ENCODE measurements around the gene NT5C3A.

NT5C3A gene

GRCh38 chr7:33062782-33063443 is 337 bp upstream of the NT5C3A start:
- peak overlapping the region; percentile 82 for H3K9ac ChIP-seq (ENCODE audit: low read length)
- H3K56ac ChIP-seq (ENCODE audit: low read length) = peak overlapping the region; percentile 89
- H2BK120ac ChIP-seq (ENCODE audit: low read depth, low read length) = no peak overlapping the region
- H3K27me3 ChIP-seq (ENCODE audit: insufficient read depth, low read length, poor library complexity) = no peaks in the 10 kb centered on the region
- H3K79me1 ChIP-seq (ENCODE audit: low read length) = peaks cover 8% of the 10 kb centered on the region
- no CpG with 5 or more reads among the region's 50 CpGs for WGBS (ENCODE audit: extremely low coverage, insufficient coverage, low lambda C conversion rate)
- peaks cover 22% of the 10 kb centered on the region for H3K79me2 ChIP-seq (ENCODE audit: control insufficient read depth, insufficient read depth, low read length)
- H3K4me3 ChIP-seq (ENCODE audit: low read length) = peak overlapping the region; percentile 64
- H4K5ac ChIP-seq (ENCODE audit: low read length) = no peak overlapping the region
- no peak overlapping the region for H3K23ac ChIP-seq (ENCODE audit: low read length)
- H2BK15ac ChIP-seq (replicated peaks; ENCODE audit: low read depth) = no peak overlapping the region
- H3K4me2 ChIP-seq (ENCODE audit: low read length) = peak overlapping the region; percentile 59
- no peak overlapping the region for H2BK5ac ChIP-seq (ENCODE audit: low read length)
- no peak overlapping the region for H2AK5ac ChIP-seq (ENCODE audit: low read length)
- peak; percentile 98 for DNase-seq
- peaks cover 3% of the 10 kb centered on the region for H3K4me1 ChIP-seq (ENCODE audit: control insufficient read depth, low read depth, low read length)
- no peaks in the 10 kb centered on the region for H3K36me3 ChIP-seq (ENCODE audit: control insufficient read depth, insufficient read depth, low read length)
- H3K4ac ChIP-seq (ENCODE audit: low read depth, low read length) = no peak overlapping the region
- H4K8ac ChIP-seq (ENCODE audit: low read depth, low read length) = no peak overlapping the region
- peak overlapping the region; percentile 63 for H3K18ac ChIP-seq (ENCODE audit: low read length)
- peak overlapping the region; percentile 85 for H3K27ac ChIP-seq (ENCODE audit: low read depth, low read length)

DNA sequence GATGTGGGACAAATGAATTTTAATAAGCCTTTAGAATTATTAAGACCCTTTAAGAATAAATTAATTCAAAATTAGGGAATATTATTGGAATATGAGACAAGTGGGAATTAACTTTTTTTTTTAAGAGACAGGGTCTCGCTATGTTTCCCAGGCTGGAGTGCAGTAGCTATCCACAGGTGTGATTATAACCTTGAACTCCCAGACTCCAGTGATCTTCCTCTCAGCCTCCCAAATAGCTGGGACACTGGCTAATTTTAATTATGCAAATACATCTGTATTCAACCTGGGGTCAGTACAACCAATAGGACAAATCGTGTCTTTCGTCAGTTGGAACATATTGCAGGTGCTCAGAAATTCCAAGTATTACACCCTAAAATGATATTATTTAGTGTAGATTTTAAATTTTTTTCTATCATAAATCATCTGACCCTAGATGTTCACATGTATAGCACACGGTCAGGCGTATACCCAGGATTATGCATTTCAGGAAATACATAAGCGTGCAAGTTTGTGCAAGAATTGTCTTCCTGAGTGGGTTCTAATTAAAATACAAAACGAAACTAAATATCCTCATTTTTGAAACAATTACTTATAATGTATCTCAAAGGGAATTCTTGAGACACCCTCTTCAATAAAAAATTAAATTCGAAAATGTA is 1.2 kb downstream of the NT5C3A start:
- H3K27me3 ChIP-seq (ENCODE audit: insufficient read depth, low read length, poor library complexity) = no peaks in the 10 kb centered on the region
- DNase-seq = no peak
- H4K5ac ChIP-seq (ENCODE audit: low read length) = no peak overlapping the region
- peak overlapping the region; percentile 42 for H3K4me2 ChIP-seq (ENCODE audit: low read length)
- WGBS (ENCODE audit: extremely low coverage, insufficient coverage, low lambda C conversion rate) = no CpG with 5 or more reads among the region's 8 CpGs
- H3K9ac ChIP-seq (ENCODE audit: low read length) = peak overlapping the region; percentile 48
- H2BK120ac ChIP-seq (ENCODE audit: low read depth, low read length) = no peak overlapping the region
- no peak overlapping the region for H3K4me3 ChIP-seq (ENCODE audit: low read length)
- H3K79me1 ChIP-seq (ENCODE audit: low read length) = peaks cover 8% of the 10 kb centered on the region
- H3K18ac ChIP-seq (ENCODE audit: low read length) = no peak overlapping the region
- H2AK5ac ChIP-seq (ENCODE audit: low read length) = no peak overlapping the region
- H3K56ac ChIP-seq (ENCODE audit: low read length) = no peak overlapping the region
- peaks cover 3% of the 10 kb centered on the region for H3K4me1 ChIP-seq (ENCODE audit: control insufficient read depth, low read depth, low read length)
- H3K27ac ChIP-seq (ENCODE audit: low read depth, low read length) = no peak overlapping the region
- H3K4ac ChIP-seq (ENCODE audit: low read depth, low read length) = no peak overlapping the region
- peaks cover 29% of the 10 kb centered on the region for H3K79me2 ChIP-seq (ENCODE audit: control insufficient read depth, insufficient read depth, low read length)
- H4K8ac ChIP-seq (ENCODE audit: low read depth, low read length) = no peak overlapping the region
- H2BK5ac ChIP-seq (ENCODE audit: low read length) = no peak overlapping the region
- no peak overlapping the region for H2BK15ac ChIP-seq (replicated peaks; ENCODE audit: low read depth)
- no peak overlapping the region for H3K23ac ChIP-seq (ENCODE audit: low read length)
- no peaks in the 10 kb centered on the region for H3K36me3 ChIP-seq (ENCODE audit: control insufficient read depth, insufficient read depth, low read length)

DNA sequence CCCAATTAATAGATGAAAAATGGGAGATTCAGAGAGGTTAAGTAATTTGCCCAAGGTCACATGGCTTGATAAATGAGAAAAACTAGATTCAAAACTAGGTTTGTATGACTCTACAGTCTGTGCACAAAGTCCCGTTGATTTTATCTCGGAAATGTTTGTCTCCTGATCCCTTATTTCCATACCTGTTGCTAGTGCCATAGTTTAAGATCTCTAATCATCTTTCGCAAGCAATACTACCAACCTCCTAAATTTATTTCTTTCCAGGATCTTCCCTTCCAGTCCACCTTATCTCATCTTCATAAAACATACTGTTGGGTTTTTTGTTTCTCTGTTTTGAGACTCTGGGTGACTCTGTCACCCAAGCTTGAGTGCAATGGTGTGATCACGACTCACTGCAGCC is 2.9 kb downstream of the NT5C3A start:
- Histone ChIP-seq H4K5ac (ENCODE audit: low read length) (no peak overlapping the region), H3K9ac (ENCODE audit: low read length) (no peak overlapping the region), H3K4me2 (ENCODE audit: low read length) (no peak overlapping the region), H3K23ac (ENCODE audit: low read length) (no peak overlapping the region), H3K4ac (ENCODE audit: low read depth, low read length) (no peak overlapping the region), H4K8ac (ENCODE audit: low read depth, low read length) (no peak overlapping the region), H2BK5ac (ENCODE audit: low read length) (no peak overlapping the region), H2BK120ac (ENCODE audit: low read depth, low read length) (no peak overlapping the region), H3K36me3 (ENCODE audit: control insufficient read depth, insufficient read depth, low read length) (no peaks in the 10 kb centered on the region), H3K4me3 (ENCODE audit: low read length) (no peak overlapping the region), H2AK5ac (ENCODE audit: low read length) (no peak overlapping the region), H3K27ac (ENCODE audit: low read depth, low read length) (no peak overlapping the region), H2BK15ac (replicated peaks; ENCODE audit: low read depth) (no peak overlapping the region), H3K18ac (ENCODE audit: low read length) (no peak overlapping the region), H3K4me1 (ENCODE audit: control insufficient read depth, low read depth, low read length) (peaks cover 3% of the 10 kb centered on the region), H3K79me1 (ENCODE audit: low read length) (peaks cover 8% of the 10 kb centered on the region), H3K27me3 (ENCODE audit: insufficient read depth, low read length, poor library complexity) (no peaks in the 10 kb centered on the region), H3K79me2 (ENCODE audit: control insufficient read depth, insufficient read depth, low read length) (peaks cover 39% of the 10 kb centered on the region), H3K56ac (ENCODE audit: low read length) (no peak overlapping the region)
- WGBS (ENCODE audit: extremely low coverage, insufficient coverage, low lambda C conversion rate) = 100% methylated on average over 1 of the region's 4 CpGs
- DNase-seq = no peak

- WGBS (ENCODE audit: extremely low coverage, insufficient coverage, low lambda C conversion rate) = no CpG with 5 or more reads among the region's 5 CpGs
- no peak overlapping the region for H4K5ac ChIP-seq (ENCODE audit: low read length)
- no peak for DNase-seq
Observed at GRCh38 chr7:33055158-33055557, 7.4 kb downstream of the NT5C3A start.

GRCh38 chr7:33054261-33054964 is 8.2 kb downstream of the NT5C3A start:
- Histone ChIP-seq H3K4ac (ENCODE audit: low read depth, low read length) (no peak overlapping the region), H2AK5ac (ENCODE audit: low read length) (no peak overlapping the region), H2BK15ac (replicated peaks; ENCODE audit: low read depth) (no peak overlapping the region), H3K27ac (ENCODE audit: low read depth, low read length) (no peak overlapping the region), H3K36me3 (ENCODE audit: control insufficient read depth, insufficient read depth, low read length) (no peaks in the 10 kb centered on the region), H3K56ac (ENCODE audit: low read length) (no peak overlapping the region), H3K18ac (ENCODE audit: low read length) (no peak overlapping the region), H3K23ac (ENCODE audit: low read length) (no peak overlapping the region), H2BK120ac (ENCODE audit: low read depth, low read length) (no peak overlapping the region), H3K4me1 (ENCODE audit: control insufficient read depth, low read depth, low read length) (no peaks in the 10 kb centered on the region), H3K4me2 (ENCODE audit: low read length) (no peak overlapping the region), H3K9ac (ENCODE audit: low read length) (no peak overlapping the region), H2BK5ac (ENCODE audit: low read length) (no peak overlapping the region), H3K4me3 (ENCODE audit: low read length) (no peak overlapping the region), H3K79me1 (ENCODE audit: low read length) (peaks cover 2% of the 10 kb centered on the region), H4K8ac (ENCODE audit: low read depth, low read length) (no peak overlapping the region), H3K79me2 (ENCODE audit: control insufficient read depth, insufficient read depth, low read length) (peaks cover 30% of the 10 kb centered on the region), H3K27me3 (ENCODE audit: insufficient read depth, low read length, poor library complexity) (no peaks in the 10 kb centered on the region), H4K5ac (ENCODE audit: low read length) (no peak overlapping the region)
- no peak for DNase-seq
- WGBS (ENCODE audit: extremely low coverage, insufficient coverage, low lambda C conversion rate) = no CpG with 5 or more reads among the region's 2 CpGs

More at GRCh38 chr7:33055158-33055557, 7.4 kb downstream of the NT5C3A start:
- Histone ChIP-seq H3K4me1 (ENCODE audit: control insufficient read depth, low read depth, low read length) (no peaks in the 10 kb centered on the region), H2BK5ac (ENCODE audit: low read length) (no peak overlapping the region), H3K79me1 (ENCODE audit: low read length) (peaks cover 5% of the 10 kb centered on the region), H3K18ac (ENCODE audit: low read length) (no peak overlapping the region), H2BK15ac (replicated peaks; ENCODE audit: low read depth) (no peak overlapping the region), H2AK5ac (ENCODE audit: low read length) (no peak overlapping the region), H3K27me3 (ENCODE audit: insufficient read depth, low read length, poor library complexity) (no peaks in the 10 kb centered on the region), H3K27ac (ENCODE audit: low read depth, low read length) (no peak overlapping the region), H3K36me3 (ENCODE audit: control insufficient read depth, insufficient read depth, low read length) (no peaks in the 10 kb centered on the region), H2BK120ac (ENCODE audit: low read depth, low read length) (no peak overlapping the region), H3K9ac (ENCODE audit: low read length) (no peak overlapping the region), H3K23ac (ENCODE audit: low read length) (no peak overlapping the region), H3K4me3 (ENCODE audit: low read length) (no peak overlapping the region), H3K4me2 (ENCODE audit: low read length) (no peak overlapping the region), H3K79me2 (ENCODE audit: control insufficient read depth, insufficient read depth, low read length) (peaks cover 33% of the 10 kb centered on the region), H3K4ac (ENCODE audit: low read depth, low read length) (no peak overlapping the region), H3K56ac (ENCODE audit: low read length) (no peak overlapping the region), H4K8ac (ENCODE audit: low read depth, low read length) (no peak overlapping the region)
